ENCODE measurements around the gene REXO5. TPM values are rescaled to one million over a fixed set of nuclear protein-coding genes. Genes with fewer than 3 reads are reported as not detected.

The REXO5 gene
- total and polyA plus RNA-seq, 10 of the 15 experiments (the other 5 are each of a cell fraction or from before 2014, with no cell fraction given) = 3.8 to 15.5 (median 10.1) TPM

DNA sequence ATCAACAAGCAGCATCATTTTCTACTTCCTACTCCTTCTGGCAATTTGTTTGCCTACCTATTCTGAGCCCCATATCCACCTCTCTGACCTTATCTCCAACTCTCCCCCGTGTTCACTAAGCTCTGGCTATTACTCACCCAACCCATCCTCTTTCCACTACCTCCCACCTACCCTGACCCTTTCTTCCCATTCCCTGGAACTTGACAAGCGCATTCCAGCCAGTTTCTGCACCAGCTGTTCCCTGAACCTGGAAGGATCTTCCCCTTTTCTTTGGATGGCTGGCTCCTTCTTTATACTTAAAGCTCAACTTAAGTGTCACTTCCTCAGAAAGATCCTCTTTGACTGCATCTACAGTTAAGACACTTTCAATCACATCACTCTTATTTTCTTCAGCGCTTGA, 91.6 kb downstream of the REXO5 start (continued):
- TF ChIP-seq, protein P1, sequence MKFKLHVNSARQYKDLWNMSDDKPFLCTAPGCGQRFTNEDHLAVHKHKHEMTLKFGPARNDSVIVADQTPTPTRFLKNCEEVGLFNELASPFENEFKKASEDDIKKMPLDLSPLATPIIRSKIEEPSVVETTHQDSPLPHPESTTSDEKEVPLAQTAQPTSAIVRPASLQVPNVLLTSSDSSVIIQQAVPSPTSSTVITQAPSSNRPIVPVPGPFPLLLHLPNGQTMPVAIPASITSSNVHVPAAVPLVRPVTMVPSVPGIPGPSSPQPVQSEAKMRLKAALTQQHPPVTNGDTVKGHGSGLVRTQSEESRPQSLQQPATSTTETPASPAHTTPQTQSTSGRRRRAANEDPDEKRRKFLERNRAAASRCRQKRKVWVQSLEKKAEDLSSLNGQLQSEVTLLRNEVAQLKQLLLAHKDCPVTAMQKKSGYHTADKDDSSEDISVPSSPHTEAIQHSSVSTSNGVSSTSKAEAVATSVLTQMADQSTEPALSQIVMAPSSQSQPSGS (IDR thresholded peaks at IDR 0.05; ENCODE audit: low read length) = no peak
- no peak for TF ChIP-seq NFIC (IDR thresholded peaks at IDR 0.05; ENCODE audit: low read depth, low read length)
- TF ChIP-seq, protein P2, sequence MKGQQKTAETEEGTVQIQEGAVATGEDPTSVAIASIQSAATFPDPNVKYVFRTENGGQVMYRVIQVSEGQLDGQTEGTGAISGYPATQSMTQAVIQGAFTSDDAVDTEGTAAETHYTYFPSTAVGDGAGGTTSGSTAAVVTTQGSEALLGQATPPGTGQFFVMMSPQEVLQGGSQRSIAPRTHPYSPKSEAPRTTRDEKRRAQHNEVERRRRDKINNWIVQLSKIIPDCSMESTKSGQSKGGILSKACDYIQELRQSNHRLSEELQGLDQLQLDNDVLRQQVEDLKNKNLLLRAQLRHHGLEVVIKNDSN (IDR thresholded peaks at IDR 0.05; ENCODE audit: borderline replicate concordance, extremely low read length, insufficient read depth, low read depth, low read length) = no peak
- TF ChIP-seq SIN3A (IDR thresholded peaks at IDR 0.05; ENCODE audit: low read depth, low read length) = no peak
- no peak for TF ChIP-seq ESRRA (IDR thresholded peaks at IDR 0.05; ENCODE audit: low read length)

DNA sequence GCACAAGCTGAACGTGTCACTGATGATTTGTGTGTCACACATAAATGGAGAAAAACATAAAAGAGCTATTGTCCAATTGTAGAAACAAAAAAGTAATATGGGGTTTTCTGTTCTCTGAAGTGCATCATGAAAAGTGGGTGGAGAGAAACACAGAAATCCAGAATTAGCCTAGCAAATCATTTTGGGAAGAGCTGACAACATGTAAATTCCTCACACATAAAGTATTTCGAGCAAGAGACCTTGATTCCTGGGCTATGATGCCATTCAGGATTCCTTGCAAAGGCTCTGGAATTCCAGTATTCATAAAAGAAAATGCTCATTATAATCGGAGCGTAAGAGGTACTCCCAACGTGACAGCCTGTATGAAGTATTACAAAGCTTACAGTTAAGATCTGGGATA, 92.7 kb downstream of the REXO5 start:
- no peaks in the 10 kb centered on the region; a peak in 1 of 4 replicates for H3K36me3 ChIP-seq (ENCODE audit: control insufficient read depth in 2 of 2, insufficient read depth in 2 of 2, low read length in 1 of 2)
- in situ Hi-C loops (cut with MboI) (loop anchor here (5.0 kb wide), 1 partner anchor 48 kb away; no protein-coding TSS in a partner anchor), intact Hi-C loops (cut with micrococcal nuclease; ENCODE audit: unreplicated experiment) (no loop called here)
- FAIRE-seq (no peak), ATAC-seq (no peak), DNase-seq (ENCODE audit: low read depth, low spot score) (no peak)
- no peak overlapping the region for H3K27ac ChIP-seq (ENCODE audit: control insufficient read depth, insufficient read depth)
- POLR2A ChIA-PET = interaction anchor here (0.6 to 4.3 kb wide), 6 partner anchors 11 to 28 kb away, joined by 3 to 27 read pairs (median 4); no protein-coding TSS in a partner anchor
- peak overlapping the region; percentile 82 for H3K4me3 ChIP-seq
- 64% methylated on average over 5 of the region's 5 CpGs for WGBS (ENCODE audit: insufficient coverage, insufficient replicate concordance, low lambda C conversion rate, missing lambda C conversion rate)
- BruUV-seq (replicated peaks) = no TSS peak
- H4K20me1 ChIP-seq (ENCODE audit: control insufficient read depth, insufficient read depth) = no peaks in the 10 kb centered on the region
- H3K4me1 ChIP-seq (ENCODE audit: control insufficient read depth, insufficient read depth, low read length) = peaks cover 18% of the 10 kb centered on the region
- H2AFZ ChIP-seq (ENCODE audit: control insufficient read depth, low read depth, low read length) = no peak overlapping the region
- CTCF ChIA-PET = interaction anchor here (0.5 to 5.6 kb wide), 6 partner anchors 11 to 49 kb away, joined by 3 to 36 read pairs (median 4); no protein-coding TSS in a partner anchor
- SMC1A ChIA-PET (ENCODE audit: uncharacterized antibody, unreplicated experiment) = interaction anchor here (0.8 to 5.6 kb wide), 11 partner anchors 10 to 260 kb away, joined by 3 to 42 read pairs (median 8); no protein-coding TSS in a partner anchor
- no peak for TF ChIP-seq CBX3 (IDR thresholded peaks at IDR 0.05; ENCODE audit: borderline replicate concordance, low read depth)
- RAD21 ChIA-PET (ENCODE audit: unreplicated experiment) = interaction anchor here (1.2 to 3.8 kb wide), 6 partner anchors 20 to 92 kb away, joined by 3 to 31 read pairs (median 8); partner anchors contain the start of genes ERI2 and REXO5
- H3K4me2 ChIP-seq (ENCODE audit: control insufficient read depth, insufficient read depth) = peak overlapping the region; percentile 82
- no peaks in the 10 kb centered on the region for H3K9me3 ChIP-seq (replicated peaks; ENCODE audit: control insufficient read depth, insufficient read depth, low read length)
- peak overlapping the region; percentile 59 for H3K9ac ChIP-seq (ENCODE audit: control insufficient read depth, insufficient read depth, low read length)
- no peaks in the 10 kb centered on the region for H3K27me3 ChIP-seq (replicated peaks in 1 of 2; ENCODE audit: control insufficient read depth in 2 of 2, insufficient read depth in 2 of 2, low read length in 1 of 2)
- peaks cover 25% of the 10 kb centered on the region for H3K79me2 ChIP-seq (ENCODE audit: control insufficient read depth, insufficient read depth, low read length)

Small RNAs within 50 kb of the gene (small RNA-seq; reads per million reads assigned to genes)
- gene RF00618 (not detected), gene RNU6-944P (not detected)

Other genes with a start within 250 kb of the REXO5 start
- not detected in 2 replicates for gene ACSM2B, start 230.2 kb upstream of the REXO5 start, total RNA-seq (2014; rRNA removed)
- gene ACSM2B, start 230.2 kb upstream of the REXO5 start, total RNA-seq (2014; rRNA removed; fragmentation: Illumina TruSeq; extraction: Trizol) = not detected in 2 replicates
- 0.13 TPM in 1 of 2 replicates, not detected in the other for gene ACSM2B, start 230.2 kb upstream of the REXO5 start, total RNA-seq (2021)
- gene ACSM2B, start 230.2 kb upstream of the REXO5 start, polyA plus RNA-seq (2011; rRNA removed) = not detected in 2 replicates
- not detected in 2 replicates for gene ACSM2B, start 230.2 kb upstream of the REXO5 start, polyA plus RNA-seq (2014; fragmentation: Illumina TruSeq; extraction: Trizol)
- not detected for gene ACSM2B, start 230.2 kb upstream of the REXO5 start, polyA plus RNA-seq (2014; fragmentation: Nextera tagmentation; extraction: Ambion mirVana)
- gene ACSM2B, start 230.2 kb upstream of the REXO5 start, polyA plus RNA-seq (2014; rRNA removed) = not detected in 2 replicates
- not detected for gene ACSM2B, start 230.2 kb upstream of the REXO5 start, polyA plus RNA-seq (2016; fragmentation: Nextera tagmentation; extraction: Ambion mirVana)
- 0.22 TPM in 1 of 2 replicates, not detected in the other for gene ACSM1, start 108.8 kb upstream of the REXO5 start, total RNA-seq (2014; rRNA removed)
- 0.09 and 0.22 TPM in 2 replicates for gene ACSM1, start 108.8 kb upstream of the REXO5 start, total RNA-seq (2014; rRNA removed; fragmentation: Illumina TruSeq; extraction: Trizol)
- gene ACSM1, start 108.8 kb upstream of the REXO5 start, total RNA-seq (2021) = not detected in 2 replicates
- 0.15 and 0.26 TPM in 2 replicates for gene ACSM1, start 108.8 kb upstream of the REXO5 start, polyA plus RNA-seq (2011; rRNA removed)
- gene ACSM1, start 108.8 kb upstream of the REXO5 start, polyA plus RNA-seq (2014; fragmentation: Illumina TruSeq; extraction: Trizol) = 0.13 and 0.55 TPM in 2 replicates
- under 1 TPM; 0.11 TPM for gene ACSM1, start 108.8 kb upstream of the REXO5 start, polyA plus RNA-seq (2014; fragmentation: Nextera tagmentation; extraction: Ambion mirVana)
- gene ACSM1, start 108.8 kb upstream of the REXO5 start, polyA plus RNA-seq (2014; rRNA removed) = 0.14 and 0.22 TPM in 2 replicates
- gene ACSM1, start 108.8 kb upstream of the REXO5 start, polyA plus RNA-seq (2016; fragmentation: Nextera tagmentation; extraction: Ambion mirVana) = not detected
- 46.3 and 48.4 TPM in 2 replicates for gene THUMPD1, start 64.7 kb upstream of the REXO5 start, total RNA-seq (2014; rRNA removed)
- 48.5 and 49.5 TPM in 2 replicates for gene THUMPD1, start 64.7 kb upstream of the REXO5 start, total RNA-seq (2014; rRNA removed; fragmentation: Illumina TruSeq; extraction: Trizol)
- 33.7 and 36.2 TPM in 2 replicates for gene THUMPD1, start 64.7 kb upstream of the REXO5 start, total RNA-seq (2021)
- 35.5 and 61.3 TPM in 2 replicates for gene THUMPD1, start 64.7 kb upstream of the REXO5 start, polyA plus RNA-seq (2011; rRNA removed)
- gene THUMPD1, start 64.7 kb upstream of the REXO5 start, polyA plus RNA-seq (2014; fragmentation: Illumina TruSeq; extraction: Trizol) = 37.7 and 44.4 TPM in 2 replicates
- 10 to 100 TPM; 21.5 to 26.1 TPM for gene THUMPD1, start 64.7 kb upstream of the REXO5 start, polyA plus RNA-seq (2014; fragmentation: Nextera tagmentation; extraction: Ambion mirVana)
- 28.9 and 31.7 TPM in 2 replicates for gene THUMPD1, start 64.7 kb upstream of the REXO5 start, polyA plus RNA-seq (2014; rRNA removed)
- gene THUMPD1, start 64.7 kb upstream of the REXO5 start, polyA plus RNA-seq (2016; fragmentation: Nextera tagmentation; extraction: Ambion mirVana) = 10 to 100 TPM; 45.2 to 49.5 TPM
- gene ACSM3, start 42.5 kb upstream of the REXO5 start, total RNA-seq (2014; rRNA removed) = 4.5 and 7.7 TPM in 2 replicates
- gene ACSM3, start 42.5 kb upstream of the REXO5 start, total RNA-seq (2014; rRNA removed; fragmentation: Illumina TruSeq; extraction: Trizol) = 5.4 and 6.5 TPM in 2 replicates
- 4.4 and 7.1 TPM in 2 replicates for gene ACSM3, start 42.5 kb upstream of the REXO5 start, total RNA-seq (2021)
- 21.0 and 28.6 TPM in 2 replicates for gene ACSM3, start 42.5 kb upstream of the REXO5 start, polyA plus RNA-seq (2011; rRNA removed)
- gene ACSM3, start 42.5 kb upstream of the REXO5 start, polyA plus RNA-seq (2014; fragmentation: Illumina TruSeq; extraction: Trizol) = 6.7 and 7.5 TPM in 2 replicates
- 1 to 10 TPM; 5.0 to 6.8 TPM for gene ACSM3, start 42.5 kb upstream of the REXO5 start, polyA plus RNA-seq (2014; fragmentation: Nextera tagmentation; extraction: Ambion mirVana)
- 4.2 and 4.9 TPM in 2 replicates for gene ACSM3, start 42.5 kb upstream of the REXO5 start, polyA plus RNA-seq (2014; rRNA removed)
- gene ACSM3, start 42.5 kb upstream of the REXO5 start, polyA plus RNA-seq (2016; fragmentation: Nextera tagmentation; extraction: Ambion mirVana) = 1 to 10 TPM; 6.9 to 7.9 TPM
- 20.3 and 24.4 TPM in 2 replicates for gene ERI2, start 55 bp upstream of the REXO5 start, total RNA-seq (2014; rRNA removed)
- gene ERI2, start 55 bp upstream of the REXO5 start, total RNA-seq (2014; rRNA removed; fragmentation: Illumina TruSeq; extraction: Trizol) = 19.9 and 24.4 TPM in 2 replicates
- 17.4 and 18.5 TPM in 2 replicates for gene ERI2, start 55 bp upstream of the REXO5 start, total RNA-seq (2021)
- gene ERI2, start 55 bp upstream of the REXO5 start, polyA plus RNA-seq (2011; rRNA removed) = 29.9 and 40.7 TPM in 2 replicates
- 17.5 and 21.2 TPM in 2 replicates for gene ERI2, start 55 bp upstream of the REXO5 start, polyA plus RNA-seq (2014; fragmentation: Illumina TruSeq; extraction: Trizol)
- gene ERI2, start 55 bp upstream of the REXO5 start, polyA plus RNA-seq (2014; fragmentation: Nextera tagmentation; extraction: Ambion mirVana) = 1 to 10 TPM; 7.7 to 7.8 TPM
- 12.0 and 16.1 TPM in 2 replicates for gene ERI2, start 55 bp upstream of the REXO5 start, polyA plus RNA-seq (2014; rRNA removed)
- 10 to 100 TPM; 34.4 to 35.5 TPM for gene ERI2, start 55 bp upstream of the REXO5 start, polyA plus RNA-seq (2016; fragmentation: Nextera tagmentation; extraction: Ambion mirVana)
- 2.4 and 2.8 TPM in 2 replicates for gene DCUN1D3, start 93.8 kb downstream of the REXO5 start, total RNA-seq (2014; rRNA removed)
- 2.3 and 2.5 TPM in 2 replicates for gene DCUN1D3, start 93.8 kb downstream of the REXO5 start, total RNA-seq (2014; rRNA removed; fragmentation: Illumina TruSeq; extraction: Trizol)
- gene DCUN1D3, start 93.8 kb downstream of the REXO5 start, total RNA-seq (2021) = 3.5 and 3.7 TPM in 2 replicates
- gene DCUN1D3, start 93.8 kb downstream of the REXO5 start, polyA plus RNA-seq (2011; rRNA removed) = 4.5 and 5.5 TPM in 2 replicates
- 1.6 and 1.8 TPM in 2 replicates for gene DCUN1D3, start 93.8 kb downstream of the REXO5 start, polyA plus RNA-seq (2014; fragmentation: Illumina TruSeq; extraction: Trizol)
- gene DCUN1D3, start 93.8 kb downstream of the REXO5 start, polyA plus RNA-seq (2014; fragmentation: Nextera tagmentation; extraction: Ambion mirVana) = 1 to 10 TPM in 1 of 2 experiments, under 1 TPM in 1; 0.47 to 1.2 TPM
- 1.9 TPM in 2 replicates for gene DCUN1D3, start 93.8 kb downstream of the REXO5 start, polyA plus RNA-seq (2014; rRNA removed)
- 1 to 10 TPM; 1.3 to 1.8 TPM for gene DCUN1D3, start 93.8 kb downstream of the REXO5 start, polyA plus RNA-seq (2016; fragmentation: Nextera tagmentation; extraction: Ambion mirVana)
- gene LYRM1, start 94.2 kb downstream of the REXO5 start, total RNA-seq (2014; rRNA removed) = 24.9 and 27.2 TPM in 2 replicates
- 37.2 and 41.0 TPM in 2 replicates for gene LYRM1, start 94.2 kb downstream of the REXO5 start, total RNA-seq (2014; rRNA removed; fragmentation: Illumina TruSeq; extraction: Trizol)
- gene LYRM1, start 94.2 kb downstream of the REXO5 start, total RNA-seq (2021) = 18.4 and 19.4 TPM in 2 replicates
- 54.4 and 81.5 TPM in 2 replicates for gene LYRM1, start 94.2 kb downstream of the REXO5 start, polyA plus RNA-seq (2011; rRNA removed)
- 43.8 and 44.8 TPM in 2 replicates for gene LYRM1, start 94.2 kb downstream of the REXO5 start, polyA plus RNA-seq (2014; fragmentation: Illumina TruSeq; extraction: Trizol)
- 10 to 100 TPM; 36.9 to 43.7 TPM for gene LYRM1, start 94.2 kb downstream of the REXO5 start, polyA plus RNA-seq (2014; fragmentation: Nextera tagmentation; extraction: Ambion mirVana)
- 29.3 and 30.2 TPM in 2 replicates for gene LYRM1, start 94.2 kb downstream of the REXO5 start, polyA plus RNA-seq (2014; rRNA removed)
- gene LYRM1, start 94.2 kb downstream of the REXO5 start, polyA plus RNA-seq (2016; fragmentation: Nextera tagmentation; extraction: Ambion mirVana) = 10 to 100 TPM; 38.9 to 40.5 TPM